ENCODE measurements around the gene SH2D3A. TPM values are rescaled to one million over a fixed set of nuclear protein-coding genes. Genes with fewer than 3 reads are reported as not detected.
"Not testable (repeated sequence)": the region's sequence is repeated elsewhere in the genome, so short reads cannot be mapped to it uniquely, and the experiment has no call there.

SH2D3A gene
- total and polyA plus RNA-seq, 2 donors (not counting 1 experiment from before 2014, with no cell fraction given), result 36.1 to 54.1 TPM

DNA sequence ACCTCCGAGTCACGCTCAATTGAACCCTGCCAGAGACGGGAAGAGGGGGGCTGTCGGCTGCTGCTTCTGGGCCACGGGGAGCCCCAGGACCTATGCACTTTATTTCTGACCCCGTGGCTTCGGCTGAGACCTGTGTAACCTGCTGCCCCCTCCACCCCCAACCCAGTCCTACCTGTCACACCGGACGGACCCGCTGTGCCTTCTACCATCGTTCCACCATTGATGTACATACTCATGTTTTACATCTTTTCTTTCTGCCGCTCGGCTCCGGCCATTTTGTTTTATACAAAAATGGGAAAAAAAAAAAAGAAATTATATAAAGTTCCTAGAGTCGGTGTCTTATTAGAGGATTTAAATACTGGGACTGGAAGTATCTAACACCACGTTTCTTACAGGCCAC is 16.0 kb downstream of the SH2D3A start:
- Histone ChIP-seq H3K9ac (ENCODE audit: low read length) (no peak overlapping the region), H3K36me3 (replicated peaks in 1 of 2; ENCODE audit: control extremely low read depth in 1 of 2, control insufficient read depth in 1 of 2, extremely low read depth in 1 of 2, insufficient read depth in 2 of 2, low read length in 1 of 2) (peaks cover 0 to 39% of the 10 kb centered on the region in 2 experiments), H3K4me2 (replicated peaks; ENCODE audit: low read depth, low read length, poor library complexity, severe bottlenecking) (no peak overlapping the region), H3K27ac (ENCODE audit: low read length in 2 of 2) (no peak overlapping the region), H3K4me3 (ENCODE audit: control extremely low read depth in 1 of 5, extremely low read depth in 1 of 5, insufficient read depth in 1 of 5, low read depth in 2 of 5, low read length in 4 of 5) (no peak overlapping the region), H3K4me1 (ENCODE audit: control insufficient read depth in 2 of 2, insufficient read depth in 2 of 2, low read length in 2 of 2) (peaks cover 10 to 18% of the 10 kb centered on the region in 2 donors), H3K9me3 (ENCODE audit: control extremely low read depth in 1 of 3, control insufficient read depth in 2 of 3, insufficient read depth in 1 of 3, low read length in 2 of 3) (no peaks in the 10 kb centered on the region), H3K79me2 (ENCODE audit: control insufficient read depth, insufficient read depth, low read length) (peaks cover 15% of the 10 kb centered on the region), H3K27me3 (replicated peaks in 1 of 4; ENCODE audit: control extremely low read depth in 1 of 4, control insufficient read depth in 3 of 4, insufficient read depth in 4 of 4, low read length in 3 of 4) (no peaks in the 10 kb centered on the region), H2AFZ (ENCODE audit: insufficient read depth, low read depth, low read length, poor library complexity, severe bottlenecking) (no peak overlapping the region), H4K20me1 (ENCODE audit: control insufficient read depth, insufficient read depth, low read length, poor library complexity, severe bottlenecking) (peaks cover 25% of the 10 kb centered on the region)
- H3K27me3 Mint-ChIP-seq, result no peaks in the 10 kb centered on the region
- ChIA-PET CTCF (interaction anchor here (0.6 to 3.8 kb wide), 2 partner anchors 15 to 27 kb away, joined by 3 to 22 read pairs; partner anchors contain the start of gene GPR108), POLR2A (no interaction called here)
- peaks cover 14% of the 10 kb centered on the region for H3K4me1 Mint-ChIP-seq
- H3K9me3 Mint-ChIP-seq (ENCODE audit: insufficient read depth), result no peaks in the 10 kb centered on the region
- whole genome bisulfite sequencing (ENCODE audit: insufficient coverage), result 96% methylated on average over 12 of the region's 16 CpGs
- TF ChIP-seq, protein P1, sequence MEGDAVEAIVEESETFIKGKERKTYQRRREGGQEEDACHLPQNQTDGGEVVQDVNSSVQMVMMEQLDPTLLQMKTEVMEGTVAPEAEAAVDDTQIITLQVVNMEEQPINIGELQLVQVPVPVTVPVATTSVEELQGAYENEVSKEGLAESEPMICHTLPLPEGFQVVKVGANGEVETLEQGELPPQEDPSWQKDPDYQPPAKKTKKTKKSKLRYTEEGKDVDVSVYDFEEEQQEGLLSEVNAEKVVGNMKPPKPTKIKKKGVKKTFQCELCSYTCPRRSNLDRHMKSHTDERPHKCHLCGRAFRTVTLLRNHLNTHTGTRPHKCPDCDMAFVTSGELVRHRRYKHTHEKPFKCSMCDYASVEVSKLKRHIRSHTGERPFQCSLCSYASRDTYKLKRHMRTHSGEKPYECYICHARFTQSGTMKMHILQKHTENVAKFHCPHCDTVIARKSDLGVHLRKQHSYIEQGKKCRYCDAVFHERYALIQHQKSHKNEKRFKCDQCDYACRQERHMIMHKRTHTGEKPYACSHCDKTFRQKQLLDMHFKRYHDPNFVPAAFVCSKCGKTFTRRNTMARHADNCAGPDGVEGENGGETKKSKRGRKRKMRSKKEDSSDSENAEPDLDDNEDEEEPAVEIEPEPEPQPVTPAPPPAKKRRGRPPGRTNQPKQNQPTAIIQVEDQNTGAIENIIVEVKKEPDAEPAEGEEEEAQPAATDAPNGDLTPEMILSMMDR (IDR thresholded peaks at IDR 0.05), result no peak
- no peak for TF ChIP-seq EZH2 (IDR thresholded peaks at IDR 0.05; ENCODE audit: borderline replicate concordance, insufficient read depth, low read depth, low read length, poor library complexity, severe bottlenecking)
- no peak for ATAC-seq (ENCODE audit: low read depth)
- H3K27ac Mint-ChIP-seq, result no peak overlapping the region
- intact Hi-C loops (cut with micrococcal nuclease), result loop anchor here (5.0 kb wide), 1 partner anchor 119 kb away; no protein-coding TSS in a partner anchor
- no peak overlapping the region for H3K4me3 Mint-ChIP-seq
- DNase-seq, result no peak

DNA sequence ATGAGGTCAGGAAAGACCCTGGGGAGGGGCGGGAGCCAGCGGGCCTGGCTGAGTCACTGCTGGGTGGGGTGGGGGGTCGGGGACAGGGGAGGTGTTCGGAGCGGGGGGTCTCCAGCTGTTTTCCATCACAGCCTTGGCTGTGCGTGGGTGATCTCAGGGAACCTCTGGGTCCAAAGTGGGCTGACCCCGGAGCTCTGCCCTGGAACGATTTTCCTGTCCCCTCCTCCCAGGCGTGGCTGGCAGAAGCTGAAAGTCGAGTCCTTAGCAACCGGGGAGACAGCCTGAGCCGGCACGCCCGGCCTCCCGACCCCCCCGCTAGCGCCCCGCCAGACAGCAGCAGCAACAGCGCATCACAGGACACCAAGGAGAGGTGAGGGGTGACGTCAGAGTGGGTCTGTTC is 17.2 kb downstream of the SH2D3A start:
- no peak for TF ChIP-seq EZH2 (IDR thresholded peaks at IDR 0.05; ENCODE audit: borderline replicate concordance, insufficient read depth, low read depth, low read length, poor library complexity, severe bottlenecking)
- TF ChIP-seq, protein P1 (IDR thresholded peaks at IDR 0.05), result no peak
- H3K27ac Mint-ChIP-seq, result no peak overlapping the region
- H3K79me2 ChIP-seq (ENCODE audit: control insufficient read depth, insufficient read depth, low read length), result peaks cover 14% of the 10 kb centered on the region
- H3K4me3 ChIP-seq (ENCODE audit: control extremely low read depth in 1 of 5, extremely low read depth in 1 of 5, insufficient read depth in 1 of 5, low read depth in 2 of 5, low read length in 4 of 5), result no peak overlapping the region
- ChIA-PET POLR2A (no interaction called here), CTCF (interaction anchor here (0.6 to 1.3 kb wide), 3 partner anchors 9 to 113 kb away, joined by 3 to 4 read pairs (median 4); no protein-coding TSS in a partner anchor)
- no peak overlapping the region for H3K9ac ChIP-seq (ENCODE audit: low read length)
- intact Hi-C loops (cut with micrococcal nuclease), result loop anchor here (5.0 kb wide), 1 partner anchor 118 kb away; no protein-coding TSS in a partner anchor
- DNase-seq (no peak), ATAC-seq (ENCODE audit: low read depth) (no peak)
- H3K27me3 Mint-ChIP-seq, result no peaks in the 10 kb centered on the region
- peaks cover 14% of the 10 kb centered on the region for H3K4me1 Mint-ChIP-seq
- H3K9me3 ChIP-seq (ENCODE audit: control extremely low read depth in 1 of 3, control insufficient read depth in 2 of 3, insufficient read depth in 1 of 3, low read length in 2 of 3), result no peaks in the 10 kb centered on the region
- H3K36me3 ChIP-seq (replicated peaks in 1 of 2; ENCODE audit: control extremely low read depth in 1 of 2, control insufficient read depth in 1 of 2, extremely low read depth in 1 of 2, insufficient read depth in 2 of 2, low read length in 1 of 2), result peaks cover 0 to 42% of the 10 kb centered on the region in 2 experiments
- no peak overlapping the region for H3K27ac ChIP-seq (ENCODE audit: low read length in 2 of 2)
- WGBS (ENCODE audit: insufficient coverage), result 94% methylated on average over 7 of the region's 20 CpGs
- H2AFZ ChIP-seq (ENCODE audit: insufficient read depth, low read depth, low read length, poor library complexity, severe bottlenecking), result no peak overlapping the region
- peaks cover 10 to 18% of the 10 kb centered on the region in 2 donors for H3K4me1 ChIP-seq (ENCODE audit: control insufficient read depth in 2 of 2, insufficient read depth in 2 of 2, low read length in 2 of 2)
- no peaks in the 10 kb centered on the region for H3K27me3 ChIP-seq (replicated peaks in 1 of 4; ENCODE audit: control extremely low read depth in 1 of 4, control insufficient read depth in 3 of 4, insufficient read depth in 4 of 4, low read length in 3 of 4)
- H3K4me2 ChIP-seq (replicated peaks; ENCODE audit: low read depth, low read length, poor library complexity, severe bottlenecking), result no peak overlapping the region
- H3K9me3 Mint-ChIP-seq (ENCODE audit: insufficient read depth), result no peaks in the 10 kb centered on the region
- H3K4me3 Mint-ChIP-seq, result no peak overlapping the region
- H4K20me1 ChIP-seq (ENCODE audit: control insufficient read depth, insufficient read depth, low read length, poor library complexity, severe bottlenecking), result peaks cover 23% of the 10 kb centered on the region

DNA sequence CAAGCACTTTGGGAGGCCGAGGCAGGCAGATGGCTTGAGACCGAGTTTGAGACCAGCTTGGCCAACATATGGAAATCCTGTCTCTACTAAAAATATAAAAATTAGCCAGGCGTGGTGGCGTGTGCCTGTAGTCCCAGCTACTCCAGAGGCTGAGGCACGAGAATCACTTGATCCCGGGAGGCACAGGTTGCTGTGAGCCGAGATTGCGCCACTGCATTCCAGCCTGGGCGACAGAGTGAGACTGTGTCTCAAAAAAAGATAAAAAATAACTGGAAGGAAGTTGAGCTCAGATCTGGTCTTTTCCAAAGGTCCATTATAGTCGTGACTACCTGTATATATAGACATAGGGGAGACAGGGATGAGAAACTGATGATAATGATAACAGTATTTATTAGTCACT is 18.7 kb downstream of the SH2D3A start:
- H3K4me1 ChIP-seq (ENCODE audit: control insufficient read depth in 2 of 2, insufficient read depth in 2 of 2, low read length in 2 of 2); H2AFZ ChIP-seq (ENCODE audit: insufficient read depth, low read depth, low read length, poor library complexity, severe bottlenecking); H3K4me1 Mint-ChIP-seq; H3K27ac Mint-ChIP-seq; H3K4me2 ChIP-seq (replicated peaks; ENCODE audit: low read depth, low read length, poor library complexity, severe bottlenecking); H3K4me3 Mint-ChIP-seq; DNase-seq; H3K27me3 Mint-ChIP-seq; H3K9me3 ChIP-seq (ENCODE audit: control extremely low read depth in 1 of 3, control insufficient read depth in 2 of 3, insufficient read depth in 1 of 3, low read length in 2 of 3); H3K27me3 ChIP-seq (replicated peaks in 1 of 4; ENCODE audit: control extremely low read depth in 1 of 4, control insufficient read depth in 3 of 4, insufficient read depth in 4 of 4, low read length in 3 of 4); H3K4me3 ChIP-seq (ENCODE audit: control extremely low read depth in 1 of 5, extremely low read depth in 1 of 5, insufficient read depth in 1 of 5, low read depth in 2 of 5, low read length in 4 of 5); H3K9ac ChIP-seq (ENCODE audit: low read length); H3K27ac ChIP-seq (ENCODE audit: low read length in 2 of 2); ATAC-seq (ENCODE audit: low read depth); H3K79me2 ChIP-seq (ENCODE audit: control insufficient read depth, insufficient read depth, low read length); POLR2A ChIA-PET; H3K9me3 Mint-ChIP-seq (ENCODE audit: insufficient read depth); intact Hi-C loops (cut with micrococcal nuclease): not testable (repeated sequence)
- Histone ChIP-seq H4K20me1 (ENCODE audit: control insufficient read depth, insufficient read depth, low read length, poor library complexity, severe bottlenecking) (peaks cover 11% of the 10 kb centered on the region), H3K36me3 (replicated peaks in 1 of 2; ENCODE audit: control extremely low read depth in 1 of 2, control insufficient read depth in 1 of 2, extremely low read depth in 1 of 2, insufficient read depth in 2 of 2, low read length in 1 of 2) (peaks cover 0 to 38% of the 10 kb centered on the region in 2 experiments)
- 97% methylated on average over 7 of the region's 10 CpGs for WGBS (ENCODE audit: insufficient coverage)
- CTCF ChIA-PET, result interaction anchor here (0.6 to 1.7 kb wide), 2 partner anchors 8 to 115 kb away, joined by 3 to 6 read pairs; no protein-coding TSS in a partner anchor

All from B cell (primary cell).